HEK293 (cell line): ENCODE data around the gene B4GALNT3.

Experiments used
- CTCF ChIA-PET: fragments of 350-600 bp; formaldehyde crosslinking; extraction: SDS; loops from one replicate; lab custom pipeline; 2021; ENCODE audit warnings: antibody characterized with exemption; lab: Yijun Ruan, JAX
- POLR2A ChIA-PET: fragments of 300-600 bp; formaldehyde crosslinking; extraction: SDS; loops from one replicate; lab custom pipeline; 2020; ENCODE audit warnings: antibody characterized with exemption, inconsistent platforms; lab: Yijun Ruan, JAX
- H3K27ac ChIP-seq: fragments of 200-500 bp; sonication (Bioruptor generic); 2 replicates; pipeline ENCODE4 v1.5.1; 2014; ENCODE audit warnings: low read depth, low read length, control low read depth, inconsistent platforms; ENCODE audit errors: extremely low read depth
- H3K36me3 ChIP-seq, 2 experiments: fragments of 200-500 bp in 1 of 2; sonication (Bioruptor generic) in 1 of 2; 1 replicate in 1 of 2; 2 replicates in 1 of 2; pipeline ENCODE4 v1.5.1; 2014 to 2017; ENCODE audit warnings: inconsistent platforms in 2 of 2, low read length in 2 of 2; ENCODE audit not compliant: control insufficient read depth in 2 of 2, insufficient read depth in 1 of 2
- H3K4me1 ChIP-seq: fragments of 200-500 bp; sonication (Bioruptor generic); 2 replicates; pipeline ENCODE4 v1.5.1; 2014; ENCODE audit warnings: mild to moderate bottlenecking, low read length, inconsistent platforms; ENCODE audit not compliant: control insufficient read depth, insufficient read depth
- H3K4me3 ChIP-seq: 2 replicates; pipeline ENCODE4 v1.5.1; 2011; ENCODE audit warnings: low read depth, mild to moderate bottlenecking, control low read depth, low read length, moderate library complexity
- H3K9me3 ChIP-seq: fragments of 200-500 bp; sonication (Bioruptor generic); 2 replicates; pipeline ENCODE4 v1.5.1; 2014; ENCODE audit warnings: low read depth, low read length, inconsistent platforms; ENCODE audit not compliant: control insufficient read depth, insufficient read depth
- ATF2 ChIP-seq: fragments of 450-650 bp; formaldehyde crosslinking; IDR thresholded peaks from 2 replicates; pipeline ENCODE4 v1.5.1; 2016; ENCODE audit warnings: missing biosample characterization, missing genetic modification characterization, low read depth
- GLIS1 ChIP-seq: fragments of 450-650 bp; formaldehyde crosslinking; IDR thresholded peaks from 2 replicates; pipeline ENCODE4 v1.5.1; 2016; ENCODE audit warnings: missing biosample characterization, missing genetic modification characterization
- IKZF3 ChIP-seq: fragments of 450-650 bp; IDR thresholded peaks from 2 replicates; pipeline ENCODE4 v1.5.0; 2018; ENCODE audit warnings: missing biosample characterization, mild to moderate bottlenecking, missing genetic modification characterization, moderate library complexity
- KLF9 ChIP-seq: fragments of 450-650 bp; formaldehyde crosslinking; IDR thresholded peaks from 2 replicates; pipeline ENCODE4 v1.5.1; 2016; ENCODE audit warnings: missing biosample characterization, missing genetic modification characterization, low read depth
- SCRT1 ChIP-seq: fragments of 450-650 bp; formaldehyde crosslinking; IDR thresholded peaks from 2 replicates; pipeline ENCODE4 v1.5.1; 2016; ENCODE audit warnings: missing biosample characterization, missing genetic modification characterization, borderline replicate concordance
- SETDB1 ChIP-seq: IDR thresholded peaks from one replicate; pipeline ENCODE4 v1.6.1; 2017; ENCODE audit warnings: mild to moderate bottlenecking, low read length, moderate library complexity, mixed read lengths; ENCODE audit not compliant: insufficient read length
- SP7 ChIP-seq: fragments of 450-650 bp; formaldehyde crosslinking; IDR thresholded peaks from 2 replicates; pipeline ENCODE4 v1.5.1; 2016; ENCODE audit warnings: missing biosample characterization, missing genetic modification characterization
- WT1 ChIP-seq: fragments of 450-650 bp; formaldehyde crosslinking; IDR thresholded peaks from 2 replicates; pipeline ENCODE4 v1.5.1; 2016; ENCODE audit warnings: missing biosample characterization, missing genetic modification characterization
- ZFP41 ChIP-seq: fragments of 450-650 bp; formaldehyde crosslinking; IDR thresholded peaks from 2 replicates; pipeline ENCODE4 v1.5.1; 2016; ENCODE audit warnings: missing biosample characterization, missing genetic modification characterization, borderline replicate concordance
- ZNF121 ChIP-seq: fragments of 450-650 bp; formaldehyde crosslinking; IDR thresholded peaks from 2 replicates; pipeline ENCODE4 v1.5.1; 2016; ENCODE audit warnings: missing biosample characterization, missing genetic modification characterization
- ZNF140 ChIP-seq: fragments of 450-650 bp; formaldehyde crosslinking; IDR thresholded peaks from 2 replicates; pipeline ENCODE4 v1.5.1; 2016; ENCODE audit warnings: missing biosample characterization, missing genetic modification characterization
- ZNF16 ChIP-seq: fragments of 450-650 bp; formaldehyde crosslinking; IDR thresholded peaks from 2 replicates; pipeline ENCODE4 v1.5.1; 2016; ENCODE audit warnings: low read depth, missing biosample characterization, missing genetic modification characterization
- ZNF335 ChIP-seq: fragments of 450-650 bp; formaldehyde crosslinking; conservative IDR thresholded peaks from 2 replicates; pipeline ENCODE4 v1.5.1; 2016; ENCODE audit warnings: missing biosample characterization, missing genetic modification characterization
- ZNF623 ChIP-seq: fragments of 450-650 bp; formaldehyde crosslinking; IDR thresholded peaks from 2 replicates; pipeline ENCODE4 v1.5.1; 2016; ENCODE audit warnings: missing biosample characterization, missing genetic modification characterization
- ZNF768 ChIP-seq: fragments of 450-650 bp; formaldehyde crosslinking; IDR thresholded peaks from 2 replicates; pipeline ENCODE4 v1.5.1; 2018; ENCODE audit warnings: missing biosample characterization, mild to moderate bottlenecking, missing genetic modification characterization
- ZNF777 ChIP-seq: fragments of 450-650 bp; formaldehyde crosslinking; IDR thresholded peaks from 2 replicates; pipeline ENCODE4 v1.5.1; 2017; ENCODE audit warnings: missing biosample characterization, missing genetic modification characterization, borderline replicate concordance
- ZNF837 ChIP-seq: fragments of 450-650 bp; formaldehyde crosslinking; IDR thresholded peaks from 2 replicates; pipeline ENCODE4 v1.5.1; 2016; ENCODE audit warnings: missing biosample characterization, missing genetic modification characterization
- TF ChIP-seq, protein P1 (sequence below): fragments of 450-650 bp; formaldehyde crosslinking; IDR thresholded peaks from 2 replicates; pipeline ENCODE4 v1.5.1; 2016; ENCODE audit warnings: missing biosample characterization, missing genetic modification characterization
- TF ChIP-seq, protein P2 (sequence below): fragments of 450-650 bp; formaldehyde crosslinking; IDR thresholded peaks from 2 replicates; pipeline ENCODE4 v1.5.1; 2017; ENCODE audit warnings: missing biosample characterization, missing genetic modification characterization
- TF ChIP-seq, protein P3 (sequence below): fragments of 450-650 bp; formaldehyde crosslinking; IDR thresholded peaks from 2 replicates; pipeline ENCODE4 v1.5.1; 2016; ENCODE audit warnings: missing biosample characterization, missing genetic modification characterization, borderline replicate concordance

B4GALNT3 gene

GRCh38 chr12:602700-603068 lies 142.9 kb downstream of the B4GALNT3 start:
- Histone ChIP-seq H3K4me3 (no peak overlapping the region), H3K36me3 (no peaks in the 10 kb centered on the region), H3K9me3 (no peaks in the 10 kb centered on the region), H3K27ac (no peak overlapping the region), H3K4me1 (no peaks in the 10 kb centered on the region)
- CTCF ChIA-PET: interaction anchor here (1.3 kb wide), 1 partner anchor 12 kb away, joined by 3 read pairs; no protein-coding TSS in a partner anchor
- TF ChIP-seq SP7: no peak
- TF ChIP-seq ZNF121 (tag by site-specific recombination): peak; percentile 57; the same call in 1 of the 2 replicates
- POLR2A ChIA-PET: no interaction called here

GRCh38 chr12:604956-605355 lies 145.2 kb downstream of the B4GALNT3 start:
- Histone ChIP-seq H3K9me3 (no peaks in the 10 kb centered on the region), H3K27ac (no peak overlapping the region), H3K36me3 (no peaks in the 10 kb centered on the region), H3K4me3 (no peak overlapping the region), H3K4me1 (no peaks in the 10 kb centered on the region)
- ChIA-PET POLR2A (no interaction called here), CTCF (interaction anchor here (0.9 kb wide), 1 partner anchor 28 kb away, joined by 3 read pairs; no protein-coding TSS in a partner anchor)
- TF ChIP-seq SCRT1 (tag by site-specific recombination): no peak
- TF ChIP-seq ZNF335 (tag by site-specific recombination): no peak
- no peak for TF ChIP-seq SETDB1
- no peak for TF ChIP-seq ZNF768 (tag by site-specific recombination)
- TF ChIP-seq KLF9: no peak
- no peak for TF ChIP-seq ATF2
- no peak for TF ChIP-seq ZNF623
- no peak for TF ChIP-seq ZNF777 (tag by site-specific recombination)
- TF ChIP-seq IKZF3 (tag by site-specific recombination): no peak
- TF ChIP-seq GLIS1 (tag by site-specific recombination): no peak
- TF ChIP-seq ZNF140 (tag by site-specific recombination): no peak
- TF ChIP-seq, protein P1, sequence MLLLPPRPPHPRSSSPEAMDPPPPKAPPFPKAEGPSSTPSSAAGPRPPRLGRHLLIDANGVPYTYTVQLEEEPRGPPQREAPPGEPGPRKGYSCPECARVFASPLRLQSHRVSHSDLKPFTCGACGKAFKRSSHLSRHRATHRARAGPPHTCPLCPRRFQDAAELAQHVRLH (tag by site-specific recombination): no peak
- TF ChIP-seq, protein P2, sequence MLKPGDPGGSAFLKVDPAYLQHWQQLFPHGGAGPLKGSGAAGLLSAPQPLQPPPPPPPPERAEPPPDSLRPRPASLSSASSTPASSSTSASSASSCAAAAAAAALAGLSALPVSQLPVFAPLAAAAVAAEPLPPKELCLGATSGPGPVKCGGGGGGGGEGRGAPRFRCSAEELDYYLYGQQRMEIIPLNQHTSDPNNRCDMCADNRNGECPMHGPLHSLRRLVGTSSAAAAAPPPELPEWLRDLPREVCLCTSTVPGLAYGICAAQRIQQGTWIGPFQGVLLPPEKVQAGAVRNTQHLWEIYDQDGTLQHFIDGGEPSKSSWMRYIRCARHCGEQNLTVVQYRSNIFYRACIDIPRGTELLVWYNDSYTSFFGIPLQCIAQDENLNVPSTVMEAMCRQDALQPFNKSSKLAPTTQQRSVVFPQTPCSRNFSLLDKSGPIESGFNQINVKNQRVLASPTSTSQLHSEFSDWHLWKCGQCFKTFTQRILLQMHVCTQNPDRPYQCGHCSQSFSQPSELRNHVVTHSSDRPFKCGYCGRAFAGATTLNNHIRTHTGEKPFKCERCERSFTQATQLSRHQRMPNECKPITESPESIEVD (tag by site-specific recombination): no peak
- TF ChIP-seq, protein P3, sequence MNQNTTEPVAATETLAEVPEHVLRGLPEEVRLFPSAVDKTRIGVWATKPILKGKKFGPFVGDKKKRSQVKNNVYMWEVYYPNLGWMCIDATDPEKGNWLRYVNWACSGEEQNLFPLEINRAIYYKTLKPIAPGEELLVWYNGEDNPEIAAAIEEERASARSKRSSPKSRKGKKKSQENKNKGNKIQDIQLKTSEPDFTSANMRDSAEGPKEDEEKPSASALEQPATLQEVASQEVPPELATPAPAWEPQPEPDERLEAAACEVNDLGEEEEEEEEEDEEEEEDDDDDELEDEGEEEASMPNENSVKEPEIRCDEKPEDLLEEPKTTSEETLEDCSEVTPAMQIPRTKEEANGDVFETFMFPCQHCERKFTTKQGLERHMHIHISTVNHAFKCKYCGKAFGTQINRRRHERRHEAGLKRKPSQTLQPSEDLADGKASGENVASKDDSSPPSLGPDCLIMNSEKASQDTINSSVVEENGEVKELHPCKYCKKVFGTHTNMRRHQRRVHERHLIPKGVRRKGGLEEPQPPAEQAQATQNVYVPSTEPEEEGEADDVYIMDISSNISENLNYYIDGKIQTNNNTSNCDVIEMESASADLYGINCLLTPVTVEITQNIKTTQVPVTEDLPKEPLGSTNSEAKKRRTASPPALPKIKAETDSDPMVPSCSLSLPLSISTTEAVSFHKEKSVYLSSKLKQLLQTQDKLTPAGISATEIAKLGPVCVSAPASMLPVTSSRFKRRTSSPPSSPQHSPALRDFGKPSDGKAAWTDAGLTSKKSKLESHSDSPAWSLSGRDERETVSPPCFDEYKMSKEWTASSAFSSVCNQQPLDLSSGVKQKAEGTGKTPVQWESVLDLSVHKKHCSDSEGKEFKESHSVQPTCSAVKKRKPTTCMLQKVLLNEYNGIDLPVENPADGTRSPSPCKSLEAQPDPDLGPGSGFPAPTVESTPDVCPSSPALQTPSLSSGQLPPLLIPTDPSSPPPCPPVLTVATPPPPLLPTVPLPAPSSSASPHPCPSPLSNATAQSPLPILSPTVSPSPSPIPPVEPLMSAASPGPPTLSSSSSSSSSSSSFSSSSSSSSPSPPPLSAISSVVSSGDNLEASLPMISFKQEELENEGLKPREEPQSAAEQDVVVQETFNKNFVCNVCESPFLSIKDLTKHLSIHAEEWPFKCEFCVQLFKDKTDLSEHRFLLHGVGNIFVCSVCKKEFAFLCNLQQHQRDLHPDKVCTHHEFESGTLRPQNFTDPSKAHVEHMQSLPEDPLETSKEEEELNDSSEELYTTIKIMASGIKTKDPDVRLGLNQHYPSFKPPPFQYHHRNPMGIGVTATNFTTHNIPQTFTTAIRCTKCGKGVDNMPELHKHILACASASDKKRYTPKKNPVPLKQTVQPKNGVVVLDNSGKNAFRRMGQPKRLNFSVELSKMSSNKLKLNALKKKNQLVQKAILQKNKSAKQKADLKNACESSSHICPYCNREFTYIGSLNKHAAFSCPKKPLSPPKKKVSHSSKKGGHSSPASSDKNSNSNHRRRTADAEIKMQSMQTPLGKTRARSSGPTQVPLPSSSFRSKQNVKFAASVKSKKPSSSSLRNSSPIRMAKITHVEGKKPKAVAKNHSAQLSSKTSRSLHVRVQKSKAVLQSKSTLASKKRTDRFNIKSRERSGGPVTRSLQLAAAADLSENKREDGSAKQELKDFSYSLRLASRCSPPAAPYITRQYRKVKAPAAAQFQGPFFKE (tag by site-specific recombination): no peak
- TF ChIP-seq ZNF16 (tag by site-specific recombination): no peak
- no peak for TF ChIP-seq ZFP41 (tag by site-specific recombination)
- TF ChIP-seq WT1 (tag by site-specific recombination): no peak
- no peak for TF ChIP-seq ZNF837 (tag by site-specific recombination)
